H9 (cell line): ENCODE data around the gene RALGAPA2. TPM values are rescaled to one million over a fixed set of nuclear protein-coding genes. Genes with fewer than 3 reads are reported as not detected.

Experiments
- DNase-seq: peaks from one replicate; pipeline ENCODE4 v3.0.0-alpha.2; 2017
- H2AFZ ChIP-seq: one replicate; pipeline ENCODE4 v1.6.1; 2013; ENCODE audit warnings: mild to moderate bottlenecking, low read length, control low read depth, moderate library complexity
- H2AK5ac ChIP-seq: 2 replicates; pipeline ENCODE4 v1.6.1; 2013; ENCODE audit warnings: low read length, control low read depth, mixed read lengths; ENCODE audit not compliant: insufficient read length
- H2BK120ac ChIP-seq: one replicate; pipeline ENCODE4 v1.6.1; 2013; ENCODE audit warnings: low read depth, mild to moderate bottlenecking, low read length, control low read depth, inconsistent platforms; ENCODE audit not compliant: poor library complexity, severe bottlenecking
- H2BK12ac ChIP-seq: 2 replicates; pipeline ENCODE4 v1.6.1; 2013; ENCODE audit warnings: low read length, control low read depth, mixed read lengths, low read depth; ENCODE audit not compliant: insufficient read length
- H2BK15ac ChIP-seq: 2 replicates; pipeline ENCODE4 v1.6.1; 2013; ENCODE audit warnings: low read depth, low read length, control low read depth
- H2BK20ac ChIP-seq: one replicate; pipeline ENCODE4 v1.6.1; 2013; ENCODE audit warnings: low read depth, mild to moderate bottlenecking, low read length, control low read depth, inconsistent platforms; ENCODE audit not compliant: poor library complexity, severe bottlenecking
- H2BK5ac ChIP-seq: 2 replicates; pipeline ENCODE4 v1.6.1; 2013; ENCODE audit warnings: low read length, control low read depth, mixed read lengths; ENCODE audit not compliant: insufficient read length
- H3K14ac ChIP-seq: 2 replicates; pipeline ENCODE4 v1.6.1; 2013; ENCODE audit warnings: low read length, control low read depth; ENCODE audit not compliant: insufficient read depth
- H3K18ac ChIP-seq: 2 replicates; pipeline ENCODE4 v1.6.1; 2013; ENCODE audit warnings: low read depth, mild to moderate bottlenecking, mixed read lengths, low read length, control low read depth; ENCODE audit not compliant: insufficient read length
- H3K23ac ChIP-seq: 2 replicates; pipeline ENCODE4 v1.6.1; 2013; ENCODE audit warnings: low read length, control low read depth, mixed read lengths, low read depth; ENCODE audit not compliant: insufficient read length
- H3K23me2 ChIP-seq: 2 replicates; pipeline ENCODE4 v1.6.1; 2013; ENCODE audit warnings: low read depth, mild to moderate bottlenecking, mixed read lengths, low read length, control low read depth; ENCODE audit not compliant: insufficient read length, poor library complexity, severe bottlenecking
- H3K27ac ChIP-seq: 2 replicates; pipeline ENCODE4 v1.5.1; 2013; ENCODE audit warnings: low read length, control low read depth, mixed read lengths, low read depth; ENCODE audit not compliant: insufficient read length
- H3K27me3 ChIP-seq: 2 replicates; pipeline ENCODE4 v1.6.1; 2013; ENCODE audit warnings: low read length, control low read depth, inconsistent platforms; ENCODE audit not compliant: insufficient read depth
- H3K4ac ChIP-seq: 2 replicates; pipeline ENCODE4 v1.6.1; 2013; ENCODE audit warnings: low read depth, mild to moderate bottlenecking, control low read depth, inconsistent platforms, low read length, moderate library complexity
- H3K4me1 ChIP-seq: 2 replicates; pipeline ENCODE4 v1.6.1; 2013; ENCODE audit warnings: low read length, control low read depth, inconsistent platforms; ENCODE audit not compliant: insufficient read depth
- H3K4me2 ChIP-seq: 2 replicates; pipeline ENCODE4 v1.6.1; 2013; ENCODE audit warnings: low read length, control low read depth, mixed read lengths; ENCODE audit not compliant: insufficient read length, insufficient read depth
- H3K56ac ChIP-seq: 2 replicates; pipeline ENCODE4 v1.6.1; 2013; ENCODE audit warnings: low read depth, mild to moderate bottlenecking, mixed read lengths, low read length, control low read depth; ENCODE audit not compliant: insufficient read length
- H3K79me1 ChIP-seq: 2 replicates; pipeline ENCODE4 v1.6.1; 2013; ENCODE audit warnings: low read depth, mild to moderate bottlenecking, moderate library complexity, low read length, control low read depth, inconsistent platforms; ENCODE audit not compliant: insufficient read depth, poor library complexity, severe bottlenecking
- H3K79me2 ChIP-seq: 2 replicates; pipeline ENCODE4 v1.6.1; 2013; ENCODE audit warnings: low read length, control low read depth, inconsistent platforms; ENCODE audit not compliant: insufficient read depth
- H3K9ac ChIP-seq: 2 replicates; pipeline ENCODE4 v1.6.1; 2013; ENCODE audit warnings: low read length, control low read depth, mixed read lengths; ENCODE audit not compliant: insufficient read length; ENCODE audit errors: extremely low read depth
- H3K9me3 ChIP-seq: one replicate; pipeline ENCODE4 v1.6.1; 2013; ENCODE audit warnings: low read depth, low read length, inconsistent platforms; ENCODE audit not compliant: control insufficient read depth
- H3T11ph ChIP-seq: one replicate; pipeline ENCODE4 v1.6.1; 2013; ENCODE audit warnings: mild to moderate bottlenecking, low read length, control low read depth, inconsistent platforms
- H4K20me1 ChIP-seq: one replicate; pipeline ENCODE4 v1.6.1; 2013; ENCODE audit not compliant: control insufficient read depth, insufficient read length, insufficient read depth
- H4K5ac ChIP-seq: 2 replicates; pipeline ENCODE4 v1.6.1; 2013; ENCODE audit warnings: low read depth, mild to moderate bottlenecking, mixed read lengths, low read length, control low read depth; ENCODE audit not compliant: insufficient read length
- H4K8ac ChIP-seq: replicated peaks from 2 replicates; pipeline ENCODE4 v1.6.1; 2013; ENCODE audit warnings: low read length, control low read depth, mixed read lengths, low read depth; ENCODE audit not compliant: insufficient read length
- H4K91ac ChIP-seq: 2 replicates; pipeline ENCODE4 v1.6.1; 2013; ENCODE audit warnings: low read depth, mild to moderate bottlenecking, moderate library complexity, mixed read lengths, low read length, control low read depth; ENCODE audit not compliant: insufficient read length
- H3K27ac Mint-ChIP-seq, 3 experiments: 2 replicates in 2 of 3; 3 replicates in 1 of 3; pipeline ENCODE4 v1.8.0; 2020 to 2021; ENCODE audit warnings: mixed read lengths in 3 of 3, mild to moderate bottlenecking in 1 of 3, moderate library complexity in 1 of 3
- H3K27me3 Mint-ChIP-seq: 2 replicates; pipeline ENCODE4 v1.8.0; 2021; ENCODE audit warnings: low read depth, mild to moderate bottlenecking, moderate library complexity, mixed read lengths
- H3K36me3 Mint-ChIP-seq, 3 experiments: 2 replicates in 2 of 3; 3 replicates in 1 of 3; pipeline ENCODE4 v1.8.0; 2020 to 2021; ENCODE audit warnings: low read depth in 3 of 3, mixed read lengths in 3 of 3; ENCODE audit not compliant: insufficient read depth in 1 of 3
- H3K4me1 Mint-ChIP-seq, 2 experiments: 2 replicates each; pipeline ENCODE4 v1.8.0; 2020; ENCODE audit warnings: mixed read lengths in 2 of 2
- H3K4me3 Mint-ChIP-seq, 2 experiments: 2 replicates in 1 of 2; 3 replicates in 1 of 2; pipeline ENCODE4 v1.8.0; 2020 to 2021; ENCODE audit warnings: mild to moderate bottlenecking in 2 of 2, mixed read lengths in 2 of 2, moderate library complexity in 1 of 2
- H3K9me3 Mint-ChIP-seq, 2 experiments: 2 replicates in 1 of 2; 3 replicates in 1 of 2; pipeline ENCODE4 v1.8.0; 2020; ENCODE audit warnings: mild to moderate bottlenecking in 2 of 2, mixed read lengths in 2 of 2, moderate library complexity in 1 of 2
- CTCF ChIP-seq: fragments of 200-600 bp; sonication (generic); conservative IDR thresholded peaks from 3 replicates; pipeline ENCODE4 v1.8.0; 2021; ENCODE audit warnings: antibody characterized with exemption, mild to moderate bottlenecking
- total RNA-seq: library from RNA; stranded (reverse); gene quantifications from 2 replicates; pipeline ENCODE4 v1.2.1, GENCODE V29; 2021

The RALGAPA2 gene
- total RNA-seq, 1 experiment from 2014 or later = 16.6 TPM

GRCh38 chr20:20553541-20553940 is 158.9 kb downstream of the RALGAPA2 start:
- H2BK15ac ChIP-seq = no peak overlapping the region
- H4K20me1 ChIP-seq = no peaks in the 10 kb centered on the region
- no peak overlapping the region for H3K9ac ChIP-seq
- H3K4ac ChIP-seq = no peak overlapping the region
- H3K14ac ChIP-seq = no peak overlapping the region
- no peak overlapping the region for H4K8ac ChIP-seq
- H3K27ac Mint-ChIP-seq = no peak overlapping the region
- no peak overlapping the region for H2AK5ac ChIP-seq
- no peak overlapping the region for H2BK120ac ChIP-seq
- no peak overlapping the region for H4K91ac ChIP-seq
- no peak for DNase-seq
- peaks cover 0 to 4% of the 10 kb centered on the region in 2 experiments; a peak in 2 of 5 replicates for H3K9me3 Mint-ChIP-seq
- no peak overlapping the region for H3K18ac ChIP-seq
- H3K79me2 ChIP-seq = no peaks in the 10 kb centered on the region
- no peaks in the 10 kb centered on the region for H3K27me3 ChIP-seq
- no peak overlapping the region for H3T11ph ChIP-seq
- no peak overlapping the region for H3K56ac ChIP-seq
- no peaks in the 10 kb centered on the region for H3K79me1 ChIP-seq
- H3K4me2 ChIP-seq = no peak overlapping the region
- H3K27ac ChIP-seq = no peak overlapping the region
- no peaks in the 10 kb centered on the region for H3K27me3 Mint-ChIP-seq
- no peaks in the 10 kb centered on the region; a peak in 1 of 4 replicates for H3K4me1 Mint-ChIP-seq
- no peaks in the 10 kb centered on the region for H3K23me2 ChIP-seq
- H2AFZ ChIP-seq = no peak overlapping the region
- H3K36me3 Mint-ChIP-seq = peaks cover 12 to 21% (median 13%) of the 10 kb centered on the region in 3 experiments
- H2BK5ac ChIP-seq = no peak overlapping the region
- TF ChIP-seq CTCF = no peak
- H2BK12ac ChIP-seq = no peak overlapping the region
- H2BK20ac ChIP-seq = no peak overlapping the region
- H3K23ac ChIP-seq = no peak overlapping the region
- no peak overlapping the region for H4K5ac ChIP-seq
- H3K4me3 Mint-ChIP-seq = no peak overlapping the region
- H3K4me1 ChIP-seq = no peaks in the 10 kb centered on the region
- peaks cover 4% of the 10 kb centered on the region for H3K9me3 ChIP-seq
